ENCODE measurements around the gene MAST1.
"Not testable (repeated sequence)": the region's sequence is repeated elsewhere in the genome, so short reads cannot be mapped to it uniquely, and the experiment has no call there.

Gene MAST1

GRCh38 chr19:12838886-12839756 is 806 bp downstream of the MAST1 start:
- no peak for DNase-seq (ENCODE audit: low read depth in 1 of 2, low spot score in 1 of 2)

GRCh38 chr19:12840091-12841079 is 2.1 kb downstream of the MAST1 start:
- no peak for DNase-seq (ENCODE audit: low read depth in 1 of 2, low spot score in 1 of 2)

GRCh38 chr19:12841094-12841493 is 2.8 kb downstream of the MAST1 start:
- no peak for DNase-seq (ENCODE audit: low read depth in 1 of 2, low spot score in 1 of 2)

DNA sequence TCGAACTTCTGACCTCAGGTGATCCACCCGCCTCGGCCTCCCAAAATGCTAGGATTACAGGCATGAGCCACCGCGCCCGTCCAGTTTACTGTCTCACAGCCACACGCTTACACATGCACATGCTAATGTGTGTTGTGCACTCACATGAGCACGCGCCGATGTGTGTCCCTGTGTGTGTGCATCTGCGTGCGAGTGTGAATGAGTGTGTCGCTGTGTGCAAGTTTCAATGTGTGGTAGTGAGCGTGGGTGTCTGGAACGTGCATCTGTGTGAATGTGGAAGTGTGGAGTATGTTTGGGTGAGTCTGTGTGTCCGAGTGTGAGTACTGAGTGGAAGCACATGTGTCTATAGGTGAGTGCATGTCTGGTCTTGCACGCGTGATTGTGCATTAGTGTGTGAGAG is 4.2 kb downstream of the MAST1 start:
- no peak for DNase-seq (ENCODE audit: low read depth in 1 of 2, low spot score in 1 of 2)

GRCh38 chr19:12843328-12843727 is 5.0 kb downstream of the MAST1 start:
- DNase-seq (ENCODE audit: low read depth in 1 of 2, low spot score in 1 of 2): no peak

DNA sequence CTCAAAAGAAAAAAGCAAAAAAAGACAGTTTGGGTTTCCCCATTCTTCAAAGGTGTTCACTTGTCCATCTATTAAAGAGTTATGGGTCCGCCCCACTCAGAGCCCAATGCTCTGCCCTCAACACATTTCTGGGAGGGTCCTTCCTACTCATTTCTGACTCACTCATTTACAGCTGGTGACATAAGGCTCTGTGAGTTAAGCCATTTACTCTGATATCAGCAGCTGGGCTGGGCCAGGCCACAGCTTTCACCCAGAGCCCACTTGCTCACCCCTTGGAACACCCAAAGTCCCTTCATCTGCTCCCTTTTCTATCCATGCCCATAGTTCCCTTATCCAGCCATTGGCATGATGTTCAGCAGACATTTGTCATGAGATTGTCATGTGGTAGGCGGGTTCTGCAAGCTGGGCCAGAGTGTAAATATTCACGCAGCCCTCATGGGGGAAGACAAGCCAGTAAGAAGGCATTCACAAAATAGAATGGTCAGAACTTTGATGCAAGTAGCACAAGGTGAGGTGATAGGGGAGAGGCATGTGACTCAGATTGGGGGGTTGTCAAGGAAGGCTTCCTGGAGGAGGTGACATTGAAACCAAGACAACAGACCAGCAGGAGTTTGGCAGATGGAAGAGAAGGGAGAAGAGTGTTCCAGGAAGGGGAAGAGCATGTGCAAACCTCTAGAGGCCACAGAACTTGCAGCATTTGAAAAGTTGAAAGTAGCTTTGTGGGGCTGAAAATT is 5.9 kb downstream of the MAST1 start:
- no peak for DNase-seq (ENCODE audit: low read depth in 1 of 2, low spot score in 1 of 2)

- not testable (repeated sequence) for DNase-seq (ENCODE audit: low read depth in 1 of 2, low spot score in 1 of 2)
These were observed 8.3 kb downstream of the MAST1 start for GRCh38 chr19:12846613-12847012.

DNA sequence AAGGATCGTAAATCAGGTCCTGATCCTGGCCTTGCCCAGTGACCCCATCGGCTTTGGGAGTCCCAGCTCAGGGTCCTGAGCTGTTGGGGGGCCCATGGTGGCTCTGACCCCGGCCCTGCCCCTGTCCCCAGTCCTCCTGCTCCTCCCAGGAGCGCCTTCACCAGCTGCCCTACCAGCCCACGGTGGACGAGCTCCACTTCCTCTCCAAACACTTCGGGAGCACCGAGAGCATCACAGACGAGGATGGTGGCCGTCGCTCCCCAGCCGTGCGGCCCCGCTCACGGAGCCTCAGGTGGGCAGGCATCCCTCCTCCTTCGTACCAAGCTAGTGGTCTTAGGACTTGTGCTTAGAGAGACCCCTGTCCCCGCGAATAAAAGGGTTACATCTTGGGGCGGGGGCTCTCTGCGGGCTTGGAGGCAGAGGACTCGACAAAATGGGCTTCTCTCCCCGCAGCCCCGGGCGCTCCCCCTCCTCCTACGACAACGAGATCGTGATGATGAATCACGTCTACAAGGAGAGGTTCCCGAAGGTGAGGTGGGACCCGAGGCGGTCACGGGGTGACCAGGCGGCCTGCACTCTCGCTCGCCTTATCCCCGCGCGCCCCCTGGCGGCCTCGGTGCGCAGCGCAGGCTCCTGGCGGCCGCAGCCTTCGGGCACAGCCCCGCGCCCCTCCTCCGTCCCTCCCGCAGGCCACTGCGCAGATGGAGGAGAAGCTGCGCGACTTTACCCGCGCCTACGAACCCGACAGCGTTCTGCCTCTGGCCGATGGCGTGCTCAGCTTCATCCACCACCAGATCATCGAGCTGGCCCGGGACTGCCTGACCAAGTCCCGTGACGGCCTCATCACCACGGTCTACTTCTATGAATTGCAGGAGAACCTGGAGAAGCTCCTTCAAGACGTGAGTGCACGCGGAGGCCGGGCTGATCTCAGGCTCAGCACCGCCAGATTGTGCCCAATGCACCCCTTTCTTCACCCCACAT is 9.1 kb downstream of the MAST1 start:
- DNase-seq (ENCODE audit: low read depth in 1 of 2, low spot score in 1 of 2): peak; percentile 78 to 84

GRCh38 chr19:12856653-12857052 is 18.3 kb downstream of the MAST1 start:
- no peak for DNase-seq (ENCODE audit: low read depth in 1 of 2, low spot score in 1 of 2)

DNA sequence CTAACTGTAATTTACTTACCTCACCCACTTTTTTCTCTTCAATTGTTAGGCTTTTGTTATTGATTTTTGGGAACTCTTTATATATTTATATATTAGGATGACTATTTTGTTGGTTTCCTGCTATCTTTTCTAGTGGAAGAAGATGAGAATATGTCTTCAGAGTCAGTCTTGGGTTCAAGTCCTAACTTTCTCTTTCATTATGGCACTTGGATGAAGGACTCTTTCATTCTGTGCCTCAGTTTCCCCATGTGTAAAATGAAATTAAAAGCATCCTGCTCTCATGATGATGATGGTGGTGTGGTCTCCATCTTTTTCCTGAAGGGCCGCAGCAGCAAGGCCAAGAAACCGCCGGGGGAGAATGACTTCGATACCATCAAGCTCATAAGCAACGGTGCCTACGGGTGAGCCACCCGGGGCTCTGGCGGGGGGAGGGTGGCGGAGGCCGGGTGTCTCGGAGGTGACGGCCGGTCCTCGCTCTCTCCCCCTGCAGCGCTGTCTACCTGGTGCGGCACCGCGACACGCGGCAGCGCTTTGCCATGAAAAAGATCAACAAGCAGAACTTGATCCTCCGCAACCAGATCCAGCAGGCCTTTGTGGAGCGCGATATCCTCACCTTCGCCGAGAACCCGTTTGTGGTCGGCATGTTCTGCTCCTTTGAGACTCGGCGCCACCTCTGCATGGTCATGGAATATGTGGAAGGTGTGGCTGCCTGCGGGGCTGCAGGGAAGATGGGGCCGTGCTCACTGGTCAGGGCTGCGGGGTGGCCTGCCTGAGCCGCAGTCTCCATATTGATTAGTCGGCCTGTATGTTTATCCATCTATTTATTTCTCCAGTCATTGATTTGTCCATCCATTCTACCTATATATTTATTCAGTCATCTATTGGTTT is 20.0 kb downstream of the MAST1 start:
- DNase-seq (ENCODE audit: low read depth in 1 of 2, low spot score in 1 of 2): no peak

- no peak for DNase-seq (ENCODE audit: low read depth in 1 of 2, low spot score in 1 of 2)
These were observed 21.2 kb downstream of the MAST1 start for GRCh38 chr19:12859546-12859945.

GRCh38 chr19:12864143-12864542 is 25.8 kb downstream of the MAST1 start:
- DNase-seq (ENCODE audit: low read depth in 1 of 2, low spot score in 1 of 2): no peak

GRCh38 chr19:12864721-12865715 is 26.7 kb downstream of the MAST1 start:
- DNase-seq (ENCODE audit: low read depth in 1 of 2, low spot score in 1 of 2): no peak

- no peak for DNase-seq (ENCODE audit: low read depth in 1 of 2, low spot score in 1 of 2)
These were observed 27.6 kb downstream of the MAST1 start for GRCh38 chr19:12865746-12866415.

GRCh38 chr19:12866416-12867119 is 28.3 kb downstream of the MAST1 start:
- no peak for DNase-seq (ENCODE audit: low read depth in 1 of 2, low spot score in 1 of 2)

Data from activated CD4-positive, alpha-beta T cell treated with anti-CD3 and anti-CD28 coated beads, Interleukin-2, amount 50 U/mL, for 24 hours (primary cell).